HEK293 (cell line): ENCODE measurements around the gene VPS29.

ENCODE experiments used
- CTCF ChIA-PET: fragments of 350-600 bp; formaldehyde crosslinking; extraction: SDS; loops from one replicate; lab custom pipeline; 2021; ENCODE audit warnings: antibody characterized with exemption; lab: Yijun Ruan, JAX
- POLR2A ChIA-PET: fragments of 300-600 bp; formaldehyde crosslinking; extraction: SDS; loops from one replicate; lab custom pipeline; 2020; ENCODE audit warnings: antibody characterized with exemption, inconsistent platforms; lab: Yijun Ruan, JAX
- H3K27ac ChIP-seq: fragments of 200-500 bp; sonication (Bioruptor generic); 2 replicates; pipeline ENCODE4 v1.5.1; 2014; ENCODE audit warnings: low read depth, low read length, control low read depth, inconsistent platforms; ENCODE audit errors: extremely low read depth
- H3K36me3 ChIP-seq, 2 experiments: fragments of 200-500 bp in 1 of 2; sonication (Bioruptor generic) in 1 of 2; 1 replicate in 1 of 2; 2 replicates in 1 of 2; pipeline ENCODE4 v1.5.1; 2014 to 2017; ENCODE audit warnings: inconsistent platforms in 2 of 2, low read length in 2 of 2; ENCODE audit not compliant: control insufficient read depth in 2 of 2, insufficient read depth in 1 of 2
- H3K4me1 ChIP-seq: fragments of 200-500 bp; sonication (Bioruptor generic); 2 replicates; pipeline ENCODE4 v1.5.1; 2014; ENCODE audit warnings: mild to moderate bottlenecking, low read length, inconsistent platforms; ENCODE audit not compliant: control insufficient read depth, insufficient read depth
- H3K4me3 ChIP-seq: 2 replicates; pipeline ENCODE4 v1.5.1; 2011; ENCODE audit warnings: low read depth, mild to moderate bottlenecking, control low read depth, low read length, moderate library complexity
- H3K9me3 ChIP-seq: fragments of 200-500 bp; sonication (Bioruptor generic); 2 replicates; pipeline ENCODE4 v1.5.1; 2014; ENCODE audit warnings: low read depth, low read length, inconsistent platforms; ENCODE audit not compliant: control insufficient read depth, insufficient read depth
- BCL11B ChIP-seq: fragments of 450-650 bp; formaldehyde crosslinking; IDR thresholded peaks from 2 replicates; pipeline ENCODE4 v1.5.1; 2016; ENCODE audit warnings: low read depth, missing biosample characterization, missing genetic modification characterization
- GFI1B ChIP-seq: fragments of 450-650 bp; formaldehyde crosslinking; IDR thresholded peaks from 2 replicates; pipeline ENCODE4 v1.5.1; 2016; ENCODE audit warnings: missing biosample characterization, missing genetic modification characterization
- KLF8 ChIP-seq: fragments of 450-650 bp; formaldehyde crosslinking; IDR thresholded peaks from 2 replicates; pipeline ENCODE4 v1.5.1; 2016; ENCODE audit warnings: missing biosample characterization, missing genetic modification characterization
- REST ChIP-seq: fragments of 450-650 bp; formaldehyde crosslinking; IDR thresholded peaks from 2 replicates; pipeline ENCODE4 v1.5.1; 2016; ENCODE audit warnings: missing biosample characterization, missing genetic modification characterization
- SCRT1 ChIP-seq: fragments of 450-650 bp; formaldehyde crosslinking; IDR thresholded peaks from 2 replicates; pipeline ENCODE4 v1.5.1; 2016; ENCODE audit warnings: missing biosample characterization, missing genetic modification characterization, borderline replicate concordance
- SCRT2 ChIP-seq: fragments of 450-650 bp; formaldehyde crosslinking; IDR thresholded peaks from 2 replicates; pipeline ENCODE4 v1.5.1; 2016; ENCODE audit warnings: missing biosample characterization, missing genetic modification characterization
- SETDB1 ChIP-seq: IDR thresholded peaks from one replicate; pipeline ENCODE4 v1.6.1; 2017; ENCODE audit warnings: mild to moderate bottlenecking, low read length, moderate library complexity, mixed read lengths; ENCODE audit not compliant: insufficient read length
- YY2 ChIP-seq: fragments of 450-650 bp; formaldehyde crosslinking; IDR thresholded peaks from 2 replicates; pipeline ENCODE4 v1.5.1; 2016; ENCODE audit warnings: missing biosample characterization, missing genetic modification characterization
- ZBTB17 ChIP-seq: fragments of 450-650 bp; formaldehyde crosslinking; IDR thresholded peaks from 2 replicates; pipeline ENCODE4 v1.5.1; 2016; ENCODE audit warnings: missing biosample characterization, missing genetic modification characterization
- ZBTB48 ChIP-seq: fragments of 450-650 bp; formaldehyde crosslinking; IDR thresholded peaks from 2 replicates; pipeline ENCODE4 v1.5.1; 2016; ENCODE audit warnings: missing biosample characterization, missing genetic modification characterization
- ZEB2 ChIP-seq: fragments of 450-650 bp; formaldehyde crosslinking; IDR thresholded peaks from 2 replicates; pipeline ENCODE4 v1.5.1; 2016; ENCODE audit warnings: missing biosample characterization, missing genetic modification characterization
- ZNF114 ChIP-seq: fragments of 450-650 bp; formaldehyde crosslinking; IDR thresholded peaks from 2 replicates; pipeline ENCODE4 v1.5.0; 2017; ENCODE audit warnings: missing biosample characterization, missing genetic modification characterization
- ZNF146 ChIP-seq: fragments of 450-650 bp; formaldehyde crosslinking; IDR thresholded peaks from 2 replicates; pipeline ENCODE4 v1.5.1; 2016; ENCODE audit warnings: missing biosample characterization, missing genetic modification characterization
- ZNF157 ChIP-seq: fragments of 450-650 bp; formaldehyde crosslinking; IDR thresholded peaks from 2 replicates; pipeline ENCODE4 v1.5.1; 2016; ENCODE audit warnings: missing biosample characterization, missing genetic modification characterization
- ZNF16 ChIP-seq: fragments of 450-650 bp; formaldehyde crosslinking; IDR thresholded peaks from 2 replicates; pipeline ENCODE4 v1.5.1; 2016; ENCODE audit warnings: low read depth, missing biosample characterization, missing genetic modification characterization
- ZNF214 ChIP-seq: fragments of 450-650 bp; formaldehyde crosslinking; IDR thresholded peaks from 2 replicates; pipeline ENCODE4 v1.5.1; 2017; ENCODE audit warnings: missing biosample characterization, mild to moderate bottlenecking, missing genetic modification characterization, borderline replicate concordance
- ZNF239 ChIP-seq: fragments of 450-650 bp; formaldehyde crosslinking; IDR thresholded peaks from 2 replicates; pipeline ENCODE4 v1.5.1; 2016; ENCODE audit warnings: missing biosample characterization, missing genetic modification characterization
- ZNF391 ChIP-seq: fragments of 450-650 bp; formaldehyde crosslinking; IDR thresholded peaks from 2 replicates; pipeline ENCODE4 v1.5.1; 2016; ENCODE audit warnings: low read depth, missing biosample characterization, missing genetic modification characterization, borderline replicate concordance
- ZNF404 ChIP-seq: fragments of 450-650 bp; formaldehyde crosslinking; IDR thresholded peaks from 2 replicates; pipeline ENCODE4 v1.5.1; 2017; ENCODE audit warnings: missing biosample characterization, missing genetic modification characterization
- ZNF416 ChIP-seq: fragments of 450-650 bp; formaldehyde crosslinking; IDR thresholded peaks from 2 replicates; pipeline ENCODE4 v1.5.1; 2016; ENCODE audit warnings: missing biosample characterization, missing genetic modification characterization
- ZNF48 ChIP-seq: fragments of 450-650 bp; formaldehyde crosslinking; IDR thresholded peaks from 2 replicates; pipeline ENCODE4 v1.5.1; 2016; ENCODE audit warnings: missing biosample characterization, missing genetic modification characterization
- ZNF501 ChIP-seq: fragments of 450-650 bp; formaldehyde crosslinking; IDR thresholded peaks from 2 replicates; pipeline ENCODE4 v1.5.1; 2016; ENCODE audit warnings: missing biosample characterization, missing genetic modification characterization
- ZNF529 ChIP-seq: fragments of 450-650 bp; formaldehyde crosslinking; IDR thresholded peaks from 2 replicates; pipeline ENCODE4 v1.5.1; 2017; ENCODE audit warnings: missing genetic modification characterization, missing biosample characterization; ENCODE audit not compliant: insufficient replicate concordance
- ZNF596 ChIP-seq: fragments of 450-650 bp; IDR thresholded peaks from 2 replicates; pipeline ENCODE4 v1.5.0; 2018; ENCODE audit warnings: missing biosample characterization, mild to moderate bottlenecking, missing genetic modification characterization, moderate library complexity
- ZNF660 ChIP-seq: fragments of 450-650 bp; IDR thresholded peaks from 2 replicates; pipeline ENCODE4 v1.5.1; 2018; ENCODE audit warnings: missing biosample characterization, mild to moderate bottlenecking, missing genetic modification characterization
- ZNF701 ChIP-seq: fragments of 450-650 bp; formaldehyde crosslinking; IDR thresholded peaks from 2 replicates; pipeline ENCODE4 v1.5.1; 2016; ENCODE audit warnings: missing biosample characterization, missing genetic modification characterization
- ZNF707 ChIP-seq: fragments of 450-650 bp; formaldehyde crosslinking; IDR thresholded peaks from 2 replicates; pipeline ENCODE4 v1.5.1; 2016; ENCODE audit warnings: missing biosample characterization, missing genetic modification characterization
- ZNF76 ChIP-seq: fragments of 450-650 bp; formaldehyde crosslinking; IDR thresholded peaks from 2 replicates; pipeline ENCODE4; 2016; ENCODE audit warnings: low read depth, missing biosample characterization, missing genetic modification characterization, borderline replicate concordance
- TF ChIP-seq, protein P1 (sequence below): fragments of 450-650 bp; formaldehyde crosslinking; IDR thresholded peaks from 2 replicates; pipeline ENCODE4; 2016; ENCODE audit warnings: missing biosample characterization, missing genetic modification characterization
- TF ChIP-seq, protein P2 (sequence below): fragments of 450-650 bp; formaldehyde crosslinking; IDR thresholded peaks from 2 replicates; pipeline ENCODE4 v1.5.1; 2016; ENCODE audit warnings: missing biosample characterization, missing genetic modification characterization

The VPS29 gene

DNA sequence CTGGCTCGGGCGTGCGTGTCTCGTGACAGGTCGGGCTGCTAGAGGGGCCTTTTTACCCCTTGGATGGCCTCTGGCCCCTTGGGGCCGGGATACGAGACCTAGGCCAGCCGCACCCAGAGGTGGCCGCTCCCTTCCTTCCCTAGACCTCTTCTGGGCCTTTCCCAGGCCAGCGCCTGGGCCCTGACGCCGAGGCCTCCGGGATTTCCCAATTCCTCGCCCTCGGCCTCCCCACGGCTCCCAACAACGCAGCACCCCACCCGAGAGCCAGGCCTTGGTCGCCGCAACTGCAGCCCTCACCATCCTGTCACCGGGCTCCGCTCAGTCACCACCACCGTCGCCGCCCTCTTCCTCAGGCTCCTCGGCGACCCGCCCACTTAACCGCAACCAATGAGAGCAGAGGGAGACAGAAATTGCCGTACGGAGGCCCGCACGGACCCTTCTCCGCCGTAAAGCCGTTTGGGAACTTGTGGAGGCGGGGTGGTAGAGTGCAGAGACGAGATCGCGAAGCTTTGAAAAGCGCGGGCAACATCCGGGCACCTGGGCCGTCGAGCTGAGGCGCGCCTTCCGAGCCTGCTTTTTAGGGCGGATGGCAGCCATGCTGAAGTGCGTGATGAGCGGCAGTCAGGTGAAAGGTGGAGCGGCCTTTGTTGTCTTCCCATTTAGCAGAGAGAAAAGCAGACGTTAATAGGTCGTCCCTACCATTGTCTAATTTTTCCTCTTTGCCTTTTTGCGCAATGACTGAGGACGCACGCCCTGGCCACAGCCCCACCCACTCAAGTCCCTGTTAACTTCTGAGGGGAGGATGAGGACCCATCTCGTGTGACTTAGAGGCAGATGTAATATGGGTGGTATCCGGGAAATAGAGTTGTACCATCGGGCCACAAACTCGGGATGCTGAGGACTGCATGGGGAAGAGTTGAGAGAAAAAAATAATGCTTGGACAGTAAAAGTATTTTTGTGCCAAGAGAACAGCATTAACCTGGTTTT, at the start of gene VPS29, which contains the start of gene RAD9B:
TSS of gene VPS29 (minus strand) at position 360 of the 987 bp plus-strand sequence. CDS start at position 300, 60 bp downstream.
TSS of gene RAD9B (plus strand) at position 580 of the 987 bp plus-strand sequence. CDS start at position 587, 7 bp downstream.
- ChIA-PET CTCF (interaction anchor here (0.7 to 1.2 kb wide), 3 partner anchors 52 to 91 kb away, joined by 4 to 8 read pairs (median 4); partner anchors contain the start of gene ARPC3), POLR2A (interaction anchor here (0.6 to 3.3 kb wide), 7 partner anchors 14 to 112 kb away, joined by 3 to 44 read pairs (median 4); partner anchors contain the start of genes ARPC3, FAM216A, GPN3 and TCTN1)
- no peaks in the 10 kb centered on the region for H3K9me3 ChIP-seq
- peak within 1 kb of the TSS; percentile 90 for H3K4me3 ChIP-seq
- peaks cover 2 to 8% of the 10 kb centered on the region in 2 experiments; a peak in 2 of 3 replicates for H3K36me3 ChIP-seq
- H3K4me1 ChIP-seq: peaks cover 9% of the 10 kb centered on the region
- peak within 1 kb of the TSS; percentile 89 for H3K27ac ChIP-seq
- no peak for TF ChIP-seq ZNF701 (tag by site-specific recombination)
- no peak for TF ChIP-seq REST (tag by site-specific recombination)
- TF ChIP-seq ZNF239 (tag by site-specific recombination): 0 out of 2 replicates have a peak, but pooled peaks have one; percentile 13
- TF ChIP-seq ZNF501 (tag by site-specific recombination): peak; percentile 89
- TF ChIP-seq ZNF76: peak; percentile 88
- TF ChIP-seq ZBTB17: peak; percentile 99
- TF ChIP-seq, protein P1, sequence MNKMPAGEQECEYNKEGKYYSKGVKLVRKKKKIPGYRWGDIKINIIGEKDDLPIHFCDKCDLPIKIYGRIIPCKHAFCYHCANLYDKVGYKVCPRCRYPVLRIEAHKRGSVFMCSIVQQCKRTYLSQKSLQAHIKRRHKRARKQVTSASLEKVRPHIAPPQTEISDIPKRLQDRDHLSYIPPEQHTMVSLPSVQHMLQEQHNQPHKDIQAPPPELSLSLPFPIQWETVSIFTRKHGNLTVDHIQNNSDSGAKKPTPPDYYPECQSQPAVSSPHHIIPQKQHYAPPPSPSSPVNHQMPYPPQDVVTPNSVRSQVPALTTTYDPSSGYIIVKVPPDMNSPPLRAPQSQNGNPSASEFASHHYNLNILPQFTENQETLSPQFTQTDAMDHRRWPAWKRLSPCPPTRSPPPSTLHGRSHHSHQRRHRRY (tag by site-specific recombination): 0 out of 2 replicates have a peak, but pooled peaks have one; percentile 27
- peak; percentile 95 for TF ChIP-seq ZBTB48 (tag by site-specific recombination)
- peak; percentile 82; the same call in 1 of the 2 replicates for TF ChIP-seq KLF8 (tag by site-specific recombination)
- TF ChIP-seq ZNF157 (tag by site-specific recombination): no peak
- peak; percentile 21; the same call in 1 of the 2 replicates for TF ChIP-seq ZNF707 (tag by site-specific recombination)
- TF ChIP-seq GFI1B (tag by site-specific recombination): peak; percentile 66; the same call in 1 of the 2 replicates
- no peak for TF ChIP-seq ZNF48 (tag by site-specific recombination)
- no peak for TF ChIP-seq ZNF529 (tag by site-specific recombination)
- TF ChIP-seq, protein P2, sequence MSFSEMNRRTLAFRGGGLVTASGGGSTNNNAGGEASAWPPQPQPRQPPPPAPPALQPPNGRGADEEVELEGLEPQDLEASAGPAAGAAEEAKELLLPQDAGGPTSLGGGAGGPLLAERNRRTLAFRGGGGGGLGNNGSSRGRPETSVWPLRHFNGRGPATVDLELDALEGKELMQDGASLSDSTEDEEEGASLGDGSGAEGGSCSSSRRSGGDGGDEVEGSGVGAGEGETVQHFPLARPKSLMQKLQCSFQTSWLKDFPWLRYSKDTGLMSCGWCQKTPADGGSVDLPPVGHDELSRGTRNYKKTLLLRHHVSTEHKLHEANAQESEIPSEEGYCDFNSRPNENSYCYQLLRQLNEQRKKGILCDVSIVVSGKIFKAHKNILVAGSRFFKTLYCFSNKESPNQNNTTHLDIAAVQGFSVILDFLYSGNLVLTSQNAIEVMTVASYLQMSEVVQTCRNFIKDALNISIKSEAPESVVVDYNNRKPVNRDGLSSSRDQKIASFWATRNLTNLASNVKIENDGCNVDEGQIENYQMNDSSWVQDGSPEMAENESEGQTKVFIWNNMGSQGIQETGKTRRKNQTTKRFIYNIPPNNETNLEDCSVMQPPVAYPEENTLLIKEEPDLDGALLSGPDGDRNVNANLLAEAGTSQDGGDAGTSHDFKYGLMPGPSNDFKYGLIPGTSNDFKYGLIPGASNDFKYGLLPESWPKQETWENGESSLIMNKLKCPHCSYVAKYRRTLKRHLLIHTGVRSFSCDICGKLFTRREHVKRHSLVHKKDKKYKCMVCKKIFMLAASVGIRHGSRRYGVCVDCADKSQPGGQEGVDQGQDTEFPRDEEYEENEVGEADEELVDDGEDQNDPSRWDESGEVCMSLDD (tag by site-specific recombination): peak; percentile 92
- 0 out of 2 replicates have a peak, but pooled peaks have one; percentile 49 for TF ChIP-seq ZNF596 (tag by site-specific recombination)
- TF ChIP-seq ZNF146 (tag by site-specific recombination): peak; percentile 22; the same call in 1 of the 2 replicates
- TF ChIP-seq ZNF114 (tag by site-specific recombination): no peak
- peak; percentile 28; the same call in 1 of the 2 replicates for TF ChIP-seq YY2 (tag by site-specific recombination)
- peak; percentile 97 for TF ChIP-seq SCRT2 (tag by site-specific recombination)
- no peak for TF ChIP-seq ZNF416
- no peak; the same call in 1 of the 2 replicates for TF ChIP-seq ZNF660 (tag by site-specific recombination)
- peak; percentile 90 for TF ChIP-seq SETDB1
- TF ChIP-seq ZEB2 (tag by site-specific recombination): peak; percentile 84
- TF ChIP-seq ZNF16: peak; percentile 8; the same call in 1 of the 2 replicates
- no peak for TF ChIP-seq ZNF214
- no peak for TF ChIP-seq ZNF404
- no peak for TF ChIP-seq BCL11B (tag by site-specific recombination)
- TF ChIP-seq ZNF391 (tag by site-specific recombination): no peak; the same call in 1 of the 2 replicates
- peak; percentile 98 for TF ChIP-seq SCRT1 (tag by site-specific recombination)
